ENCODE data around the gene FBP2.

FBP2 gene

GRCh38 chr9:94593459-94594345 is at the start of gene FBP2:
Gene FBP2, minus strand, starts transcription at chr9:94593824. Its CDS starts 98 bp downstream, at chr9:94593726.
- no peak for DNase-seq

- no peak for DNase-seq
These were observed 49.6 kb upstream of the FBP2 start for GRCh38 chr9:94643176-94643575.

GRCh38 chr9:94642501-94642900 is 48.9 kb upstream of the FBP2 start:
- no peak for DNase-seq

GRCh38 chr9:94639999-94640376 is 46.4 kb upstream of the FBP2 start:
- no peak for DNase-seq

GRCh38 chr9:94639061-94639998 is 45.7 kb upstream of the FBP2 start, which contains the start of gene FBP1:
Gene FBP1, minus strand, starts transcription at chr9:94639518. Its CDS starts 208 bp downstream, at chr9:94639310.
- DNase-seq, result peak; percentile 20

- DNase-seq, result no peak
These were observed 44.9 kb upstream of the FBP2 start for GRCh38 chr9:94638335-94639060.

- DNase-seq, result no peak
These were observed 39.1 kb upstream of the FBP2 start for GRCh38 chr9:94632737-94633136.

GRCh38 chr9:94631599-94631998 is 38.0 kb upstream of the FBP2 start:
- DNase-seq, result no peak

GRCh38 chr9:94630833-94631232 is 37.2 kb upstream of the FBP2 start:
- no peak for DNase-seq

GRCh38 chr9:94630281-94630680 is 36.7 kb upstream of the FBP2 start:
- DNase-seq, result no peak

- DNase-seq, result no peak
These were observed 33.7 kb upstream of the FBP2 start for GRCh38 chr9:94627287-94627686.

GRCh38 chr9:94625835-94626234 is 32.2 kb upstream of the FBP2 start:
- no peak for DNase-seq

GRCh38 chr9:94624629-94625028 is 31.0 kb upstream of the FBP2 start:
- no peak for DNase-seq

- no peak for DNase-seq
These were observed 29.6 kb upstream of the FBP2 start for GRCh38 chr9:94623253-94623652.

- DNase-seq, result no peak
These were observed 28.6 kb upstream of the FBP2 start for GRCh38 chr9:94622087-94622800.

- DNase-seq, result no peak
These were observed 25.4 kb upstream of the FBP2 start for GRCh38 chr9:94619026-94619425.

- DNase-seq, result no peak
These were observed 19.4 kb upstream of the FBP2 start for GRCh38 chr9:94613003-94613402.

- DNase-seq, result no peak
These were observed 18.4 kb upstream of the FBP2 start for GRCh38 chr9:94612071-94612470.

GRCh38 chr9:94611638-94612068 is 18.0 kb upstream of the FBP2 start:
- DNase-seq, result no peak

GRCh38 chr9:94610181-94610606 is 16.6 kb upstream of the FBP2 start:
- no peak for DNase-seq

GRCh38 chr9:94607423-94607691 is 13.7 kb upstream of the FBP2 start:
- DNase-seq, result no peak

GRCh38 chr9:94606646-94607422 is 13.2 kb upstream of the FBP2 start:
- DNase-seq, result no peak
